H9 (cell line): ENCODE results near the gene ACCSL. TPM values are rescaled to one million over a fixed set of nuclear protein-coding genes. Genes with fewer than 3 reads are reported as not detected.

ENCODE experiments used
- DNase-seq: peaks from one replicate; pipeline ENCODE4 v3.0.0-alpha.2; 2017
- H2AFZ ChIP-seq: one replicate; pipeline ENCODE4 v1.6.1; 2013; ENCODE audit warnings: mild to moderate bottlenecking, low read length, control low read depth, moderate library complexity
- H2AK5ac ChIP-seq: 2 replicates; pipeline ENCODE4 v1.6.1; 2013; ENCODE audit warnings: low read length, control low read depth, mixed read lengths; ENCODE audit not compliant: insufficient read length
- H2BK120ac ChIP-seq: one replicate; pipeline ENCODE4 v1.6.1; 2013; ENCODE audit warnings: low read depth, mild to moderate bottlenecking, low read length, control low read depth, inconsistent platforms; ENCODE audit not compliant: poor library complexity, severe bottlenecking
- H2BK12ac ChIP-seq: 2 replicates; pipeline ENCODE4 v1.6.1; 2013; ENCODE audit warnings: low read length, control low read depth, mixed read lengths, low read depth; ENCODE audit not compliant: insufficient read length
- H2BK15ac ChIP-seq: 2 replicates; pipeline ENCODE4 v1.6.1; 2013; ENCODE audit warnings: low read depth, low read length, control low read depth
- H2BK20ac ChIP-seq: one replicate; pipeline ENCODE4 v1.6.1; 2013; ENCODE audit warnings: low read depth, mild to moderate bottlenecking, low read length, control low read depth, inconsistent platforms; ENCODE audit not compliant: poor library complexity, severe bottlenecking
- H2BK5ac ChIP-seq: 2 replicates; pipeline ENCODE4 v1.6.1; 2013; ENCODE audit warnings: low read length, control low read depth, mixed read lengths; ENCODE audit not compliant: insufficient read length
- H3K14ac ChIP-seq: 2 replicates; pipeline ENCODE4 v1.6.1; 2013; ENCODE audit warnings: low read length, control low read depth; ENCODE audit not compliant: insufficient read depth
- H3K18ac ChIP-seq: 2 replicates; pipeline ENCODE4 v1.6.1; 2013; ENCODE audit warnings: low read depth, mild to moderate bottlenecking, mixed read lengths, low read length, control low read depth; ENCODE audit not compliant: insufficient read length
- H3K23ac ChIP-seq: 2 replicates; pipeline ENCODE4 v1.6.1; 2013; ENCODE audit warnings: low read length, control low read depth, mixed read lengths, low read depth; ENCODE audit not compliant: insufficient read length
- H3K23me2 ChIP-seq: 2 replicates; pipeline ENCODE4 v1.6.1; 2013; ENCODE audit warnings: low read depth, mild to moderate bottlenecking, mixed read lengths, low read length, control low read depth; ENCODE audit not compliant: insufficient read length, poor library complexity, severe bottlenecking
- H3K27ac ChIP-seq: 2 replicates; pipeline ENCODE4 v1.5.1; 2013; ENCODE audit warnings: low read length, control low read depth, mixed read lengths, low read depth; ENCODE audit not compliant: insufficient read length
- H3K27me3 ChIP-seq: 2 replicates; pipeline ENCODE4 v1.6.1; 2013; ENCODE audit warnings: low read length, control low read depth, inconsistent platforms; ENCODE audit not compliant: insufficient read depth
- H3K4ac ChIP-seq: 2 replicates; pipeline ENCODE4 v1.6.1; 2013; ENCODE audit warnings: low read depth, mild to moderate bottlenecking, control low read depth, inconsistent platforms, low read length, moderate library complexity
- H3K4me1 ChIP-seq: 2 replicates; pipeline ENCODE4 v1.6.1; 2013; ENCODE audit warnings: low read length, control low read depth, inconsistent platforms; ENCODE audit not compliant: insufficient read depth
- H3K4me2 ChIP-seq: 2 replicates; pipeline ENCODE4 v1.6.1; 2013; ENCODE audit warnings: low read length, control low read depth, mixed read lengths; ENCODE audit not compliant: insufficient read length, insufficient read depth
- H3K56ac ChIP-seq: 2 replicates; pipeline ENCODE4 v1.6.1; 2013; ENCODE audit warnings: low read depth, mild to moderate bottlenecking, mixed read lengths, low read length, control low read depth; ENCODE audit not compliant: insufficient read length
- H3K79me1 ChIP-seq: 2 replicates; pipeline ENCODE4 v1.6.1; 2013; ENCODE audit warnings: low read depth, mild to moderate bottlenecking, moderate library complexity, low read length, control low read depth, inconsistent platforms; ENCODE audit not compliant: insufficient read depth, poor library complexity, severe bottlenecking
- H3K79me2 ChIP-seq: 2 replicates; pipeline ENCODE4 v1.6.1; 2013; ENCODE audit warnings: low read length, control low read depth, inconsistent platforms; ENCODE audit not compliant: insufficient read depth
- H3K9ac ChIP-seq: 2 replicates; pipeline ENCODE4 v1.6.1; 2013; ENCODE audit warnings: low read length, control low read depth, mixed read lengths; ENCODE audit not compliant: insufficient read length; ENCODE audit errors: extremely low read depth
- H3K9me3 ChIP-seq: one replicate; pipeline ENCODE4 v1.6.1; 2013; ENCODE audit warnings: low read depth, low read length, inconsistent platforms; ENCODE audit not compliant: control insufficient read depth
- H3T11ph ChIP-seq: one replicate; pipeline ENCODE4 v1.6.1; 2013; ENCODE audit warnings: mild to moderate bottlenecking, low read length, control low read depth, inconsistent platforms
- H4K20me1 ChIP-seq: one replicate; pipeline ENCODE4 v1.6.1; 2013; ENCODE audit not compliant: control insufficient read depth, insufficient read length, insufficient read depth
- H4K5ac ChIP-seq: 2 replicates; pipeline ENCODE4 v1.6.1; 2013; ENCODE audit warnings: low read depth, mild to moderate bottlenecking, mixed read lengths, low read length, control low read depth; ENCODE audit not compliant: insufficient read length
- H4K8ac ChIP-seq: replicated peaks from 2 replicates; pipeline ENCODE4 v1.6.1; 2013; ENCODE audit warnings: low read length, control low read depth, mixed read lengths, low read depth; ENCODE audit not compliant: insufficient read length
- H4K91ac ChIP-seq: 2 replicates; pipeline ENCODE4 v1.6.1; 2013; ENCODE audit warnings: low read depth, mild to moderate bottlenecking, moderate library complexity, mixed read lengths, low read length, control low read depth; ENCODE audit not compliant: insufficient read length
- H3K27ac Mint-ChIP-seq, 3 experiments: 2 replicates in 2 of 3; 3 replicates in 1 of 3; pipeline ENCODE4 v1.8.0; 2020 to 2021; ENCODE audit warnings: mixed read lengths in 3 of 3, mild to moderate bottlenecking in 1 of 3, moderate library complexity in 1 of 3
- H3K27me3 Mint-ChIP-seq: 2 replicates; pipeline ENCODE4 v1.8.0; 2021; ENCODE audit warnings: low read depth, mild to moderate bottlenecking, moderate library complexity, mixed read lengths
- H3K36me3 Mint-ChIP-seq, 3 experiments: 2 replicates in 2 of 3; 3 replicates in 1 of 3; pipeline ENCODE4 v1.8.0; 2020 to 2021; ENCODE audit warnings: low read depth in 3 of 3, mixed read lengths in 3 of 3; ENCODE audit not compliant: insufficient read depth in 1 of 3
- H3K4me1 Mint-ChIP-seq, 2 experiments: 2 replicates each; pipeline ENCODE4 v1.8.0; 2020; ENCODE audit warnings: mixed read lengths in 2 of 2
- H3K4me3 Mint-ChIP-seq, 2 experiments: 2 replicates in 1 of 2; 3 replicates in 1 of 2; pipeline ENCODE4 v1.8.0; 2020 to 2021; ENCODE audit warnings: mild to moderate bottlenecking in 2 of 2, mixed read lengths in 2 of 2, moderate library complexity in 1 of 2
- H3K9me3 Mint-ChIP-seq, 2 experiments: 2 replicates in 1 of 2; 3 replicates in 1 of 2; pipeline ENCODE4 v1.8.0; 2020; ENCODE audit warnings: mild to moderate bottlenecking in 2 of 2, mixed read lengths in 2 of 2, moderate library complexity in 1 of 2
- WGBS: extraction: QIAGEN DNeasy Blood & Tissue Kit; methylation state at CpG from one replicate; pipeline ENCODE4 v1.1.7; 2013; ENCODE audit warnings: missing lambda C conversion rate, low lambda C conversion rate, mixed read lengths; ENCODE audit not compliant: insufficient read length; ENCODE audit errors: extremely low coverage; 5-methylcytosine and 5-hydroxymethylcytosine counted together
- total RNA-seq: library from RNA; stranded (reverse); gene quantifications from 2 replicates; pipeline ENCODE4 v1.2.1, GENCODE V29; 2021
- TF ChIP-seq, protein P1 (sequence below): fragments of 200-600 bp; sonication (generic); conservative IDR thresholded peaks from 3 replicates; pipeline ENCODE4 v1.8.0; 2021; ENCODE audit warnings: antibody characterized with exemption, mild to moderate bottlenecking

The ACCSL gene
- total RNA-seq, 1 experiment from 2014 or later: not detected

DNA sequence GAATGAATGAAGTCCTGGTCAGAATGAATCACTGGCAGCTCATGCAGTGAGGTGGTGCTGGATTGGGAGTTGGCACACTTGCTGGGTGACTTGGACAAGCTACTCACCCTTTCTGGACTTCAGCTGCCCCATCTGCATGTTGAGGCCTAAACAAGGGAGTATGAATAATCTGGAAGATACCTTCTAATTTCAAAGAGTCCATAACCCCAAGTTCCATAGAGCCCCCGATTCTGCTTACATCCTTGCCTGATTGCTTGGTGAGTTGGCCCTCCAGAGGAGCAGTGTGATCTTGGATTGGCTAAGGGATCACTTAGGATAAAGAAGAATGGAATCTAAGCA lies 18.3 kb upstream of the ACCSL start:
- no peak overlapping the region for H3K9ac ChIP-seq
- no peak overlapping the region for H4K91ac ChIP-seq
- H2BK5ac ChIP-seq: no peak overlapping the region
- H3K27me3 ChIP-seq: no peaks in the 10 kb centered on the region
- Mint-ChIP-seq H3K36me3 (peaks cover 0 to 12% (median 3%) of the 10 kb centered on the region in 3 experiments; a peak in 4 of 7 replicates), H3K27ac (no peak overlapping the region), H3K4me1 (peaks cover 25 to 38% of the 10 kb centered on the region in 2 experiments), H3K4me3 (no peak overlapping the region), H3K27me3 (peaks cover 22% of the 10 kb centered on the region), H3K9me3 (peaks cover 7 to 12% of the 10 kb centered on the region in 2 experiments)
- no peak overlapping the region for H4K5ac ChIP-seq
- peaks cover 6% of the 10 kb centered on the region; the same call in 1 of the 2 replicates for H3K4me1 ChIP-seq
- no peak overlapping the region for H3K4ac ChIP-seq
- H2AFZ ChIP-seq: no peak overlapping the region
- H3K79me1 ChIP-seq: no peaks in the 10 kb centered on the region
- no peak overlapping the region for H2BK20ac ChIP-seq
- H3K9me3 ChIP-seq: no peaks in the 10 kb centered on the region
- H2AK5ac ChIP-seq: no peak overlapping the region
- H2BK12ac ChIP-seq: no peak overlapping the region
- no peak overlapping the region for H3K14ac ChIP-seq
- H3K27ac ChIP-seq: no peak overlapping the region
- no peaks in the 10 kb centered on the region for H3K79me2 ChIP-seq
- no peak overlapping the region for H3K4me2 ChIP-seq
- no peak overlapping the region for H2BK120ac ChIP-seq
- no peaks in the 10 kb centered on the region for H3K23me2 ChIP-seq
- no peak overlapping the region for H3K18ac ChIP-seq
- H4K20me1 ChIP-seq: no peaks in the 10 kb centered on the region
- WGBS: no CpG with 5 or more reads among the region's 1 CpG
- H4K8ac ChIP-seq: no peak overlapping the region
- H3T11ph ChIP-seq: no peak overlapping the region
- H3K23ac ChIP-seq: no peak overlapping the region
- TF ChIP-seq, protein P1, sequence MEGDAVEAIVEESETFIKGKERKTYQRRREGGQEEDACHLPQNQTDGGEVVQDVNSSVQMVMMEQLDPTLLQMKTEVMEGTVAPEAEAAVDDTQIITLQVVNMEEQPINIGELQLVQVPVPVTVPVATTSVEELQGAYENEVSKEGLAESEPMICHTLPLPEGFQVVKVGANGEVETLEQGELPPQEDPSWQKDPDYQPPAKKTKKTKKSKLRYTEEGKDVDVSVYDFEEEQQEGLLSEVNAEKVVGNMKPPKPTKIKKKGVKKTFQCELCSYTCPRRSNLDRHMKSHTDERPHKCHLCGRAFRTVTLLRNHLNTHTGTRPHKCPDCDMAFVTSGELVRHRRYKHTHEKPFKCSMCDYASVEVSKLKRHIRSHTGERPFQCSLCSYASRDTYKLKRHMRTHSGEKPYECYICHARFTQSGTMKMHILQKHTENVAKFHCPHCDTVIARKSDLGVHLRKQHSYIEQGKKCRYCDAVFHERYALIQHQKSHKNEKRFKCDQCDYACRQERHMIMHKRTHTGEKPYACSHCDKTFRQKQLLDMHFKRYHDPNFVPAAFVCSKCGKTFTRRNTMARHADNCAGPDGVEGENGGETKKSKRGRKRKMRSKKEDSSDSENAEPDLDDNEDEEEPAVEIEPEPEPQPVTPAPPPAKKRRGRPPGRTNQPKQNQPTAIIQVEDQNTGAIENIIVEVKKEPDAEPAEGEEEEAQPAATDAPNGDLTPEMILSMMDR: no peak
- H3K56ac ChIP-seq: no peak overlapping the region
- H2BK15ac ChIP-seq: no peak overlapping the region
- DNase-seq: no peak
